ENCODE results near the gene C19orf44.

Gene C19orf44

GRCh38 chr19:16518483-16519229 lies 22.5 kb downstream of the C19orf44 start:
- DNase-seq, result no peak

GRCh38 chr19:16519230-16519687 lies 23.1 kb downstream of the C19orf44 start:
- no peak for DNase-seq

- no peak for DNase-seq
Measured at GRCh38 chr19:16520074-16520973, 24.1 kb downstream of the C19orf44 start.

GRCh38 chr19:16520986-16521624 lies 24.9 kb downstream of the C19orf44 start:
- DNase-seq, result no peak

- no peak for DNase-seq
Measured at GRCh38 chr19:16521715-16522289, 25.6 kb downstream of the C19orf44 start.

GRCh38 chr19:16522559-16523377 lies 26.6 kb downstream of the C19orf44 start:
- no peak for DNase-seq

GRCh38 chr19:16524991-16525734 lies 29.0 kb downstream of the C19orf44 start:
- DNase-seq, result no peak

GRCh38 chr19:16525751-16526481 lies 29.7 kb downstream of the C19orf44 start:
- no peak for DNase-seq

- no peak for DNase-seq
Measured at GRCh38 chr19:16527334-16527935, 31.2 kb downstream of the C19orf44 start.

GRCh38 chr19:16527971-16528521 lies 31.9 kb downstream of the C19orf44 start:
- DNase-seq, result peak; percentile 35 to 39

GRCh38 chr19:16529466-16530144 lies 33.4 kb downstream of the C19orf44 start:
- no peak for DNase-seq

GRCh38 chr19:16530540-16531379 lies 34.6 kb downstream of the C19orf44 start:
- no peak for DNase-seq

- DNase-seq, result no peak
Measured at GRCh38 chr19:16531380-16531669, 35.1 kb downstream of the C19orf44 start.

GRCh38 chr19:16532440-16533234 lies 36.4 kb downstream of the C19orf44 start:
- DNase-seq, result no peak

- no peak for DNase-seq
Measured at GRCh38 chr19:16535381-16535780, 39.2 kb downstream of the C19orf44 start.

- DNase-seq, result no peak
Measured at GRCh38 chr19:16536130-16536529, 39.9 kb downstream of the C19orf44 start.

- no peak for DNase-seq
Measured at GRCh38 chr19:16537111-16537510, 40.9 kb downstream of the C19orf44 start.

- no peak for DNase-seq
Measured at GRCh38 chr19:16540948-16541347, 44.8 kb downstream of the C19orf44 start.

Measured in activated CD4-positive, alpha-beta T cell treated with anti-CD3 and anti-CD28 coated beads, Interleukin-2, amount 50 U/mL, for 4 hours (primary cell).